Measurements from ENCODE around the gene HIC1.

The HIC1 gene

GRCh38 chr17:2071024-2071385, 16.1 kb downstream of the HIC1 start:
- Histone ChIP-seq H2BK120ac (ENCODE audit: low read depth, low read length) (no peak overlapping the region), H3K4ac (ENCODE audit: low read depth, low read length) (no peak overlapping the region), H3K36me3 (ENCODE audit: control insufficient read depth, insufficient read depth, low read length) (no peaks in the 10 kb centered on the region), H3K4me3 (ENCODE audit: low read length) (no peak overlapping the region), H2AK5ac (ENCODE audit: low read length) (no peak overlapping the region), H3K23ac (ENCODE audit: low read length) (no peak overlapping the region), H3K27ac (ENCODE audit: low read depth, low read length) (no peak overlapping the region), H2BK5ac (ENCODE audit: low read length) (no peak overlapping the region), H3K79me2 (ENCODE audit: control insufficient read depth, insufficient read depth, low read length) (no peaks in the 10 kb centered on the region), H3K18ac (ENCODE audit: low read length) (no peak overlapping the region), H3K4me1 (ENCODE audit: control insufficient read depth, low read depth, low read length) (peaks cover 3% of the 10 kb centered on the region), H4K8ac (ENCODE audit: low read depth, low read length) (no peak overlapping the region), H3K9ac (ENCODE audit: low read length) (no peak overlapping the region), H4K5ac (ENCODE audit: low read length) (no peak overlapping the region), H3K4me2 (ENCODE audit: low read length) (no peak overlapping the region), H3K27me3 (ENCODE audit: insufficient read depth, low read length, poor library complexity) (no peaks in the 10 kb centered on the region), H3K79me1 (ENCODE audit: low read length) (no peaks in the 10 kb centered on the region), H3K56ac (ENCODE audit: low read length) (peak overlapping the region; percentile 25), H2BK15ac (replicated peaks; ENCODE audit: low read depth) (no peak overlapping the region)
- DNase-seq = no peak
- no CpG with 5 or more reads among the region's 6 CpGs for WGBS (ENCODE audit: extremely low coverage, insufficient coverage, low lambda C conversion rate)

- Histone ChIP-seq H2AK5ac (ENCODE audit: low read length) (no peak overlapping the region), H3K79me1 (ENCODE audit: low read length) (no peaks in the 10 kb centered on the region), H3K36me3 (ENCODE audit: control insufficient read depth, insufficient read depth, low read length) (no peaks in the 10 kb centered on the region), H3K79me2 (ENCODE audit: control insufficient read depth, insufficient read depth, low read length) (no peaks in the 10 kb centered on the region), H2BK15ac (replicated peaks; ENCODE audit: low read depth) (no peak overlapping the region), H3K4me2 (ENCODE audit: low read length) (no peak overlapping the region), H3K27ac (ENCODE audit: low read depth, low read length) (no peak overlapping the region), H3K27me3 (ENCODE audit: insufficient read depth, low read length, poor library complexity) (no peaks in the 10 kb centered on the region), H4K8ac (ENCODE audit: low read depth, low read length) (no peak overlapping the region), H3K4me1 (ENCODE audit: control insufficient read depth, low read depth, low read length) (peaks cover 3% of the 10 kb centered on the region), H3K9ac (ENCODE audit: low read length) (no peak overlapping the region), H4K5ac (ENCODE audit: low read length) (no peak overlapping the region), H2BK5ac (ENCODE audit: low read length) (no peak overlapping the region), H3K4ac (ENCODE audit: low read depth, low read length) (no peak overlapping the region), H3K18ac (ENCODE audit: low read length) (no peak overlapping the region), H2BK120ac (ENCODE audit: low read depth, low read length) (no peak overlapping the region), H3K4me3 (ENCODE audit: low read length) (no peak overlapping the region), H3K23ac (ENCODE audit: low read length) (no peak overlapping the region), H3K56ac (ENCODE audit: low read length) (no peak overlapping the region)
- no peak for DNase-seq
- no CpG with 5 or more reads among the region's 31 CpGs for WGBS (ENCODE audit: extremely low coverage, insufficient coverage, low lambda C conversion rate)
These were observed 16.8 kb downstream of the HIC1 start for GRCh38 chr17:2071455-2072281.

GRCh38 chr17:2074919-2075318, 20.0 kb downstream of the HIC1 start:
- Histone ChIP-seq H3K18ac (ENCODE audit: low read length) (no peak overlapping the region), H2BK120ac (ENCODE audit: low read depth, low read length) (no peak overlapping the region), H2BK5ac (ENCODE audit: low read length) (no peak overlapping the region), H4K5ac (ENCODE audit: low read length) (no peak overlapping the region), H3K27me3 (ENCODE audit: insufficient read depth, low read length, poor library complexity) (no peaks in the 10 kb centered on the region), H3K4ac (ENCODE audit: low read depth, low read length) (no peak overlapping the region), H3K9ac (ENCODE audit: low read length) (no peak overlapping the region), H2BK15ac (replicated peaks; ENCODE audit: low read depth) (no peak overlapping the region), H3K79me2 (ENCODE audit: control insufficient read depth, insufficient read depth, low read length) (no peaks in the 10 kb centered on the region), H3K4me2 (ENCODE audit: low read length) (no peak overlapping the region), H3K36me3 (ENCODE audit: control insufficient read depth, insufficient read depth, low read length) (no peaks in the 10 kb centered on the region), H4K8ac (ENCODE audit: low read depth, low read length) (no peak overlapping the region), H3K4me1 (ENCODE audit: control insufficient read depth, low read depth, low read length) (peaks cover 3% of the 10 kb centered on the region), H3K79me1 (ENCODE audit: low read length) (no peaks in the 10 kb centered on the region), H3K27ac (ENCODE audit: low read depth, low read length) (no peak overlapping the region), H2AK5ac (ENCODE audit: low read length) (no peak overlapping the region), H3K4me3 (ENCODE audit: low read length) (no peak overlapping the region), H3K56ac (ENCODE audit: low read length) (no peak overlapping the region), H3K23ac (ENCODE audit: low read length) (no peak overlapping the region)
- no CpG with 5 or more reads among the region's 10 CpGs for WGBS (ENCODE audit: extremely low coverage, insufficient coverage, low lambda C conversion rate)
- DNase-seq = no peak

GRCh38 chr17:2075336-2076086, 20.6 kb downstream of the HIC1 start:
- Histone ChIP-seq H3K4me1 (ENCODE audit: control insufficient read depth, low read depth, low read length) (peaks cover 3% of the 10 kb centered on the region), H3K79me1 (ENCODE audit: low read length) (no peaks in the 10 kb centered on the region), H3K79me2 (ENCODE audit: control insufficient read depth, insufficient read depth, low read length) (no peaks in the 10 kb centered on the region), H3K27ac (ENCODE audit: low read depth, low read length) (no peak overlapping the region), H3K23ac (ENCODE audit: low read length) (no peak overlapping the region), H3K4me2 (ENCODE audit: low read length) (no peak overlapping the region), H3K4me3 (ENCODE audit: low read length) (no peak overlapping the region), H2BK120ac (ENCODE audit: low read depth, low read length) (no peak overlapping the region), H2BK5ac (ENCODE audit: low read length) (no peak overlapping the region), H3K4ac (ENCODE audit: low read depth, low read length) (no peak overlapping the region), H2AK5ac (ENCODE audit: low read length) (no peak overlapping the region), H3K36me3 (ENCODE audit: control insufficient read depth, insufficient read depth, low read length) (no peaks in the 10 kb centered on the region), H3K27me3 (ENCODE audit: insufficient read depth, low read length, poor library complexity) (no peaks in the 10 kb centered on the region), H4K5ac (ENCODE audit: low read length) (no peak overlapping the region), H3K9ac (ENCODE audit: low read length) (no peak overlapping the region), H4K8ac (ENCODE audit: low read depth, low read length) (no peak overlapping the region), H3K56ac (ENCODE audit: low read length) (peak overlapping the region; percentile 34), H2BK15ac (replicated peaks; ENCODE audit: low read depth) (no peak overlapping the region), H3K18ac (ENCODE audit: low read length) (no peak overlapping the region)
- peak; percentile 60 for DNase-seq
- no CpG with 5 or more reads among the region's 13 CpGs for WGBS (ENCODE audit: extremely low coverage, insufficient coverage, low lambda C conversion rate)

GRCh38 chr17:2076087-2076984, 21.4 kb downstream of the HIC1 start:
- Histone ChIP-seq H3K27ac (ENCODE audit: low read depth, low read length) (no peak overlapping the region), H3K9ac (ENCODE audit: low read length) (no peak overlapping the region)
- WGBS (ENCODE audit: extremely low coverage, insufficient coverage, low lambda C conversion rate) = no CpG with 5 or more reads among the region's 17 CpGs

More at GRCh38 chr17:2076087-2076984, 21.4 kb downstream of the HIC1 start:
- peak overlapping the region; percentile 51 for H3K23ac ChIP-seq (ENCODE audit: low read length)
- H3K4me1 ChIP-seq (ENCODE audit: control insufficient read depth, low read depth, low read length) = peaks cover 3% of the 10 kb centered on the region
- no peak overlapping the region for H2BK120ac ChIP-seq (ENCODE audit: low read depth, low read length)
- no peaks in the 10 kb centered on the region for H3K27me3 ChIP-seq (ENCODE audit: insufficient read depth, low read length, poor library complexity)
- H3K79me1 ChIP-seq (ENCODE audit: low read length) = no peaks in the 10 kb centered on the region
- H2BK15ac ChIP-seq (replicated peaks; ENCODE audit: low read depth) = no peak overlapping the region
- no peak overlapping the region for H4K8ac ChIP-seq (ENCODE audit: low read depth, low read length)
- no peak overlapping the region for H3K4me2 ChIP-seq (ENCODE audit: low read length)
- no peak overlapping the region for H4K5ac ChIP-seq (ENCODE audit: low read length)
- no peak overlapping the region for H3K56ac ChIP-seq (ENCODE audit: low read length)
- H3K36me3 ChIP-seq (ENCODE audit: control insufficient read depth, insufficient read depth, low read length) = no peaks in the 10 kb centered on the region
- no peak overlapping the region for H2BK5ac ChIP-seq (ENCODE audit: low read length)
- DNase-seq = no peak
- H2AK5ac ChIP-seq (ENCODE audit: low read length) = no peak overlapping the region
- H3K4me3 ChIP-seq (ENCODE audit: low read length) = no peak overlapping the region
- no peak overlapping the region for H3K4ac ChIP-seq (ENCODE audit: low read depth, low read length)
- no peaks in the 10 kb centered on the region for H3K79me2 ChIP-seq (ENCODE audit: control insufficient read depth, insufficient read depth, low read length)
- no peak overlapping the region for H3K18ac ChIP-seq (ENCODE audit: low read length)

All from mesendoderm (in vitro differentiated cells).